ENCODE results near the gene MOB3A. TPM values are rescaled to one million over a fixed set of nuclear protein-coding genes. Genes with fewer than 3 reads are reported as not detected.

The MOB3A gene
- total and polyA plus RNA-seq, 5 donors = 9.5 to 27.0 (median 21.6) TPM

DNA sequence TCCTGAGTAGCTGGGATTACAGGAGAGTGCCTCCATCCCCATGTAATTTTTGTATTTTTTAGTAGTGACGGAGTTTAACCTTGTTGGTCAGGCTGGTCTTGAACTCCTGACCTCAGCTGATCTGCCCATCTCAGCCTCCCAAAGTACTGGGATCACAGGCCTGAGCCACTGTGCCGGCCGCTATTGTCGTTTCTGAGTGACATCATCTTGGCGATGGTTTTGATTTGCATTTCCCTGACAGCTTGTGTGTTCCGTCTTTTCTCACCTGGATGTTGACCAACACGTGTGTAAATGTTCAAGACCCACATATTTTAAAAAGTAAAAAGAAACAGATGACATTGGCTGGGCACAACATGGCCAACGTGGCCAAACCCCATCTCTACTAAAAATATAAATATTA, 32.3 kb downstream of the MOB3A start:
- 76% methylated on average over 8 of the region's 8 CpGs for WGBS
- no peak overlapping the region for H3K4me3 ChIP-seq (ENCODE audit: low read length)
- H3K4me1 ChIP-seq (ENCODE audit: control insufficient read depth, insufficient read depth, low read length) = peaks cover 10% of the 10 kb centered on the region
- H3K9me3 ChIP-seq (ENCODE audit: control insufficient read depth, low read length) = no peaks in the 10 kb centered on the region
- peak overlapping the region; percentile 42 for H3K27ac ChIP-seq (ENCODE audit: low read length)
- intact Hi-C loops (cut with DNase I) = no loop called here
- no peak for DNase-seq
- no peak for ATAC-seq
- H3K27me3 ChIP-seq (ENCODE audit: control insufficient read depth, insufficient read depth) = no peaks in the 10 kb centered on the region

DNA sequence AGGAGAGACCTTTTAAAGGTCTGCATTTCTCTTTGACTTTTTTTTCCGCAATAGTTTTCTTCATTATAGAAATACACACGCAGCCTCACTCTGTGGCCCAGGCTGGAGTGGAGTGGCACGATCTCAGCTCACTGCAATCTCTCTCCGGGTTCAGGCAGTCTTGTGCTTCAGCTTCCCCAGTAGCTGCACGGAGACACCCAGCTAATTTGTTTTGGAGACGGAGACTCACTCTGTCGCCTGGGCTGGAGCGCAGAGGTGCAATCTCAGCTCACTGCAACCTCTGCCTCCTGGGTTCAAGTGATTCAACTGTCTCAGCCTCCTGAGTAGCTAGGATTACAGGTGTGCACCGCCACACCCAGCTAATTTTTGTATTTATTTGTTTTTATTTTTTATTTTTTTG, 33.4 kb downstream of the MOB3A start:
- H3K4me1 ChIP-seq (ENCODE audit: control insufficient read depth, insufficient read depth, low read length) = peaks cover 10% of the 10 kb centered on the region
- intact Hi-C loops (cut with DNase I) = no loop called here
- H3K4me3 ChIP-seq (ENCODE audit: low read length) = no peak overlapping the region
- no peak overlapping the region for H3K27ac ChIP-seq (ENCODE audit: low read length)
- no peak for DNase-seq
- no peaks in the 10 kb centered on the region for H3K27me3 ChIP-seq (ENCODE audit: control insufficient read depth, insufficient read depth)
- H3K9me3 ChIP-seq (ENCODE audit: control insufficient read depth, low read length) = no peaks in the 10 kb centered on the region
- WGBS = 84% methylated on average over 9 of the region's 9 CpGs
- ATAC-seq = no peak

DNA sequence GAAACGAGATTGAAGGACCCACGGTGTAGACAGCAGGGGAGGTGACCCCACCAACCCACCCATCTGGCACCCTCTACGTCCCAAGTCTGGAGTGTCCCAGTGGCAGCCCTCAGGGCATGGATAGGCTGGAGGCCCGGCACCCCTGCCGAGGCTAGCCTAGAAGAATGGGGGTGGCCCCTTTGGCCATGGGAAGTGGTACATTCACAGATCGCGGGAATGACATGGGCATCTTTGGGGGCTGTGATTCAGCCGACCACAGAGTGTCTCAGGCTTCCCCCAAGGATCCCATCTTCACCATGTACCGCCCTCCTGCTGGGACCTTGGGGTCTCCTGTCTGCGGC, 33.8 kb downstream of the MOB3A start:
- Histone ChIP-seq H3K4me3 (ENCODE audit: low read length) (no peak overlapping the region), H3K9me3 (ENCODE audit: control insufficient read depth, low read length) (no peaks in the 10 kb centered on the region), H3K27me3 (ENCODE audit: control insufficient read depth, insufficient read depth) (no peaks in the 10 kb centered on the region), H3K27ac (ENCODE audit: low read length) (peak overlapping the region; percentile 92), H3K4me1 (ENCODE audit: control insufficient read depth, insufficient read depth, low read length) (peaks cover 10% of the 10 kb centered on the region)
- DNase-seq (peak in 1 of 3 donors; percentile 42), ATAC-seq (no peak)
- WGBS = 58% methylated on average over 10 of the region's 10 CpGs
- intact Hi-C loops (cut with DNase I) = no loop called here

DNA sequence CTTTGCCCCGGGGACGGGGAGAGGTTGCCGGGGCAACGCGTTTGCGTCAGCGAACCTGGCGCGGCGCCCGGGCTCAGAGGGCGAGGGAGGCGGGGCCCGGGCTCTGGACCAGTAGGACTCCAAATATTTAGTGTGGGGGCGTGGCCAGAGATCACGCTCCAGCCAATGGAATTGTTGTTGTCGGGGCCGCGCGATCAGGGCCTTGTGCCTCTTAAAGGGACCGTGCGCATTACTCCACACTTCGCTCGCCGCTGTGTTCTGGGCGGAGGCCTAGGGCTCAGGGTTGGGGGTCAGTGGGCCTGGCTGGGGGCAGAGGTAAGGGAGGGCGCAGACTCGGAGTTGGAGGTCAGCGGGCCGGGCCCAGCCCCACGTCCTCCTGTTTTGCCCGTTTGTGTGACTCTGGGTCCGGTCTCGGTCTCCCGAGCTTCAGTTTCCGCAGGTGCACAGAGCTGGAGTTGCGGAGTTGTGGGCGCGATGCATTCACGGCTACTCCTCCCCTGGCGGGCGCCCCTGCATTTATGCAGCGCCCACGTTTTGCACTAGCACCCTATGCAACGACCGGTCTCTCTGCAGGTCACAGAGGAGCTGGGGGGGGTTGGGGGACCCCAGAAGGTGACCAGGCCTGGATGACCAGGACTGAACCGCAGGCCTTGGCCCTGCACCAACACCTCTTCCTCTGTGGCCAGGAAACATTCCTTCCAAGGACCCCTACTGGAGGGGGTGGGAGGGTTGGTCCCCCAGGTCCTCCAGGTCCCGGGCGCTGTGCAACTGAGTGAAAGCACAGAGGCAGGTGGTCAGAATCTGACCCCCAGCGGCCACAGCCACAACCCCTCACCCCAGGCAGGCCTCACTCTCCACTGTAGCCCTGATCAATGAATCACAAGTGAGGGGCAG, 34.4 kb downstream of the MOB3A start:
- no peaks in the 10 kb centered on the region for H3K27me3 ChIP-seq (ENCODE audit: control insufficient read depth, insufficient read depth)
- intact Hi-C loops (cut with DNase I) = no loop called here
- ATAC-seq = peak; percentile 87 to 88
- peak overlapping the region; percentile 69 for H3K4me3 ChIP-seq (ENCODE audit: low read length)
- WGBS = 2% methylated on average over 50 of the region's 50 CpGs
- H3K4me1 ChIP-seq (ENCODE audit: control insufficient read depth, insufficient read depth, low read length) = peaks cover 12% of the 10 kb centered on the region
- H3K27ac ChIP-seq (ENCODE audit: low read length) = peak overlapping the region; percentile 92
- H3K9me3 ChIP-seq (ENCODE audit: control insufficient read depth, low read length) = no peaks in the 10 kb centered on the region
- DNase-seq = peak; percentile 99 to 100 (median 99)

DNA sequence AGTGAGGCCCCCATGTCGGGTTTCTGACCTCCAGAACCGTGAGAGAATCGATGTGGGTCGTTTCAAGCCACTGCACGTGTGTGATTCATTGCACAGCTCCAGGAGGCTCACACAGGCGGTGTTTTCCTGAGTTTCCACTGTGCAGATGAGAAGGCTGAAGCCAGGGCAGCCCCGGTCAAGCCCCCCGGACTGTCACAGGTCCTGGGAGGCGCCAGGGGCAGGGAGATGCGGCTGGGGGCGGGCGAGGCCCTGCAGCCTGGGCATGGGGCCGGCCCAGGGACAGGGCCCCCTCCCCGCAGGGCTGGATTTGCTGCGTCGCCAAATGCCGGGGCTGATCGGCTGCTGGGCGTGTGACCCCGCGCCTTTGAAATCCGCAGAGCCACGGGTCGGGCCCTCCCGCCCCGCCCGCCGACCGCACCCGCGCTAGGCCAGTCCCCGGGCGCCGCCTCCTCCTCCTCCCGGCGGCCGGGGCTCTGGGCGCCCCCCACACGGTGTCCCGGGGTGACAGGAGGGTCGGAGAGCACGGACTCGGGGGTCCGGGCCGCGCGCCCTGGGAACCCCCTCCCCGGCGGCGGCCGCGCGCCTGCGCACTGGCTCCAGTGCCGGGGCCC, 35.1 kb downstream of the MOB3A start:
- DNase-seq (peak; percentile 85 to 94 (median 93)), ATAC-seq (peak; percentile 61 to 65)
- H3K4me1 ChIP-seq (ENCODE audit: control insufficient read depth, insufficient read depth, low read length) = peaks cover 12% of the 10 kb centered on the region
- peak overlapping the region; percentile 69 for H3K4me3 ChIP-seq (ENCODE audit: low read length)
- under 1% methylated on average over 54 of the region's 55 CpGs for WGBS
- peak overlapping the region; percentile 89 for H3K27ac ChIP-seq (ENCODE audit: low read length)
- no peaks in the 10 kb centered on the region for H3K9me3 ChIP-seq (ENCODE audit: control insufficient read depth, low read length)
- no peaks in the 10 kb centered on the region for H3K27me3 ChIP-seq (ENCODE audit: control insufficient read depth, insufficient read depth)
- intact Hi-C loops (cut with DNase I) = no loop called here

DNA sequence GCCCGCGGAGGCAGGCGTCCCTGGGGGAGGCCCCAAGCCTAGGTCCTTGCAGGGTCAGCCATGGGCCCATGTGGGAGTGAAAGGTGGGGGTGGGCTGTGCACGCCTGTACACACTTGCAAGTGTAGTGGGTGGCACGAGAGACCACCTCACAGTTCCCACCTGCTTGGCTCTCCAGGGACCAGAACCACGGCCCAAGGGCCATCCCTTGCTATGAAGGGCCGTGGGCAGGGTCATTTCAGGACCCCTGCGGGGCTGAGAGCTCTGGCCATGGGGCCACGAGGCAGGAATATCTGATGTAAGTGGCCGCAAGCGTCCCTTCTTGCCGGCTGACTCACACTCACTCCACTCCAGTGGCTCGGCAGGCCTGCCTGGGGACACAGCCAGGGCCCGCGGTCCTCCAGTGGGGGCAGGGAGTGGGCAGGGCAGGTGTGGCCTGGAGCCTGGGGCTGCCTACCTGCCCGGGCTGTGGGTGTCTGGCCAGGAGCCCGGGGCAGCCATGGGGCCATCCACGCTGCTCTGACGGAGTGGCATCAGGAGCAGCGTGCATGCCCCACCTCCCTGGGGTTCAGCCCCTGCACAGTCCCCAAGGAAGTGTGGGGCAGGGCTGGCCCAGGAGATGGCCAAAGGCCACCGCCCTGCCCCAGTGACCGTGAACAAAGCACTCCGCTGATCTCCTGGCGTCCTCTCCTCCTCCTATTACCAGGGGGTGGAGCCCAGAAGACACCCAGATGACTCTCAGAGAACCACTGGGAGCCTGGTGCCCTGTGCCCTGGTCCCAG, 36.5 kb downstream of the MOB3A start:
- Histone ChIP-seq H3K9me3 (ENCODE audit: control insufficient read depth, low read length) (no peaks in the 10 kb centered on the region), H3K4me1 (ENCODE audit: control insufficient read depth, insufficient read depth, low read length) (peaks cover 12% of the 10 kb centered on the region), H3K4me3 (ENCODE audit: low read length) (no peak overlapping the region), H3K27me3 (ENCODE audit: control insufficient read depth, insufficient read depth) (no peaks in the 10 kb centered on the region), H3K27ac (ENCODE audit: low read length) (peak overlapping the region; percentile 89)
- 46% methylated on average over 24 of the region's 24 CpGs for WGBS
- intact Hi-C loops (cut with DNase I) = no loop called here
- DNase-seq = peak; percentile 77 to 85 (median 81)
- peak; percentile 14 to 41 for ATAC-seq

DNA sequence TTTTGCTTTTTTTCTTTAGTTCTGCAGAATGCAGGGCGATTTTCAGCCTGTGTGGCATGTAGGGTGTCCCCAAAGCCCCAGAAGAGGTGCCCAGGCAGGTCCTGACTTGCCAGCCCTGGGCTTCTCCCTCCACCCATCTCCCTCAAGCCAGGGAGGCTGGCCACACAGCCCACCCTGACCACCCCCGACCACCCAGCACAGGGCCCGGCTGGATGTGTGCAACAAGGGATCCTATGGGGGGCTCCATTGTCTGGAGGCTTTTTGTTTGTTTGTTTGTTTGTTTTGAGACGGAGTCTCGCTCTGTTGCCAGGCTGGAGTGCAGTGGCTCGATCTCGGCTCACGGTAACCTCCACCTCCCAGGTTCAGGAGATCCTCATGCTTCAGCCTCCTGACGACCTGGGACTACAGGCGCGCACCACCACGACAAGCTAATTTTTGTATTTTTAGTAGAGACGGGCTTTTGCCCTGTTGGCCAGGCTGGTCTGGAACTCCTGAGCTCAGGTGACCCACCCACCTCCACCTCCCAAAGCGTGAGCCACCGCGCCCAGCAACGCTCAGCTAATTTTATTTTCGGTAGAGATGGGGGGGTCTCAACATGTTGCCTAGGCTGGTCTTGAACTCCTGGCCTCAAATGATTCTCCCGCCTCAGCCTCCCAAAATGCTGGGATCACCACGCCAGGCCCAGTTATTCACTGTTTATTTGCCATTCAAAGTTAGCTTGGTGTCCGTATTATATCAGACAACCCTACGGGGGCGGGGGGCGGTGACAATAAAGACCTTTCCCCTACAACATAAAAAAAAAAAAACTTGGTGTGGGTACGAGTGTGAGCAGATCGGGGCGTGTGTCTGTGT, 37.3 kb downstream of the MOB3A start:
- ATAC-seq (no peak), DNase-seq (no peak)
- intact Hi-C loops (cut with DNase I) = no loop called here
- Histone ChIP-seq H3K9me3 (ENCODE audit: control insufficient read depth, low read length) (no peaks in the 10 kb centered on the region), H3K27ac (ENCODE audit: low read length) (peak overlapping the region; percentile 89), H3K27me3 (ENCODE audit: control insufficient read depth, insufficient read depth) (no peaks in the 10 kb centered on the region), H3K4me3 (ENCODE audit: low read length) (no peak overlapping the region), H3K4me1 (ENCODE audit: control insufficient read depth, insufficient read depth, low read length) (peaks cover 10% of the 10 kb centered on the region)
- 90% methylated on average over 27 of the region's 27 CpGs for WGBS

DNA sequence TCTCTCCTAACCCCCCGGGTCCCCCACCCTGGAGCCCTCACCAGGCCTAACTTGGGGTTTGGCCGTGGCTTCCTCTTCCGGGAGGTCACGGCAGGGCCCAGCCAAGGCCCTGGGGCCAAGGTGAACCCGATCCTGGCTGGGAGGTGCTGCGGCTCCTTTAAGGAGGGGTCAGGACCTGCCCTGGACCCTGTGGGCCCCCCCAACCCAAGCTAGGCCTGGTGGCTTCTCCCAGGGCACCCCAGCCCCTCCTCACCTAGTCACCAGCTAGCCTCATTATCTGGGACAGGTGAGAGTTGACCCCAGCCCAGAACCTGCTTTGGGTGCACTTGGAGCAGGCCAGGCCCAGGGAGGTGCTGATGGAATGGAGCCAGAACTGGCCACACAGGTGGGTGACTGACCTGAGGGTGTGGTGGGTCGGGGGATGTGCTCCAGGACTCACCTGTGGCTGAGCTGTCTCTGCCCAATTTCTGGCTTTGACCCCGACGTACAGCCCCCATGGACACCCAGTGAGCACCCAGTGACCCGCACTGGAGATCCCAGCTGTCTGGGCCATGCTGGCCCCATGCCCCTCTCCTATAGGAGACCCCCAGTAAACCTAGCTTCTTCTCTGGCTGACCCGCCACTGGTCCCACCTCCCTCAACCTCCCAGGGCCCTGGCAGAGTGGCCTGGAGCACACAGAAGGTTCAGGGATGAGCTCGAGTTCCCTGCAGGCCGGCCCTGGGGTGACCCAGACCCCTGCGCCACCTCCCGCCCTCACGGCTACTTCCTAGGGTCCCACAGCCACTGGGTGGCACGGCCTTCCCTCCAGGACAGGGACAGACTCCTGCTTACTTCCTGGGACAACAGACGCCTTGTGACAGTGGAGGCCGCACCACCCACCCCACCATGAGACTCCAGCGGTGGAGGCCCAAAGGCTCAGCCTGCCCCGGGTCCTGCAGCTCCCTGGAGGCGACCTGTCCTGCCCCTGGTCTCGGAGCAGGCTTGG, 38.3 kb downstream of the MOB3A start:
- peak in 2 of 3 donors; percentile 59 to 64 for DNase-seq
- Histone ChIP-seq H3K27me3 (ENCODE audit: control insufficient read depth, insufficient read depth) (no peaks in the 10 kb centered on the region), H3K27ac (ENCODE audit: low read length) (no peak overlapping the region), H3K4me1 (ENCODE audit: control insufficient read depth, insufficient read depth, low read length) (peaks cover 10% of the 10 kb centered on the region), H3K4me3 (ENCODE audit: low read length) (no peak overlapping the region), H3K9me3 (ENCODE audit: control insufficient read depth, low read length) (no peaks in the 10 kb centered on the region)
- ATAC-seq = no peak
- 84% methylated on average over 23 of the region's 23 CpGs for WGBS
- intact Hi-C loops (cut with DNase I) = no loop called here

DNA sequence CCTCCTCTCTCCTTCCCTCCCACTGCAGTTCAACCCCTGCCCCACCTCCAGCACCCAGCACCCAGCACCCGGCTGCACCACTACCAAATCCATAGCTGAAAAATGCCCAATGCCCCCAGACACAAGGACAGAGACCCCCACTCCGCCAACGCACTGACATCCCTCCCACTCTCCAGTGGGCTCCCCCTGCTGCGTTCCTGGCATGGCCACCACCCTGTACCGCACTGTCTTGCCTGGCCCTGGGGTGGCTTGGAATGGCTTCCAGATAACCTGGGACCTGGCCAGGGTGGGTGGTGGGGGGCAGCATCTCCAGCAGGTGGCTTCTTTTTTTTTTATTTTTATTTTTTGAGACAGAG, 39.3 kb downstream of the MOB3A start:
- DNase-seq (peak in 2 of 3 donors; percentile 72 to 76), ATAC-seq (no peak)
- Histone ChIP-seq H3K27ac (ENCODE audit: low read length) (peak overlapping the region; percentile 55), H3K4me3 (ENCODE audit: low read length) (no peak overlapping the region), H3K27me3 (ENCODE audit: control insufficient read depth, insufficient read depth) (no peaks in the 10 kb centered on the region), H3K9me3 (ENCODE audit: control insufficient read depth, low read length) (no peaks in the 10 kb centered on the region), H3K4me1 (ENCODE audit: control insufficient read depth, insufficient read depth, low read length) (peaks cover 6% of the 10 kb centered on the region)
- 37% methylated on average over 5 of the region's 5 CpGs for WGBS
- intact Hi-C loops (cut with DNase I) = no loop called here

Measured in right cardiac atrium (tissue), 5 donors.